Prostate gland (tissue), 2 donors: Measurements from ENCODE around the gene RYR1. TPM values are rescaled to one million over a fixed set of nuclear protein-coding genes. Genes with fewer than 3 reads are reported as not detected.
"Not testable (repeated sequence)": the region's sequence is repeated elsewhere in the genome, so short reads cannot be mapped to it uniquely, and the experiment has no call there.

ENCODE experiments used
- DNase-seq: peaks from one replicate; pipeline ENCODE4 v3.0.0-alpha.2; 2019; ENCODE audit warnings: low spot score
- H3K27ac ChIP-seq, 2 donors: fragments of 200-600 bp; sonication (generic); 2 replicates each; pipeline ENCODE4 v1.5.1; 2017 to 2019
- H3K27me3 ChIP-seq: fragments of 200-600 bp; sonication (generic); replicated peaks from 2 replicates; pipeline ENCODE4 v1.5.1; 2019; ENCODE audit not compliant: insufficient read depth
- H3K36me3 ChIP-seq, 2 donors: fragments of 200-600 bp; sonication (generic); 1 replicate in 1 of 2; 2 replicates in 1 of 2; pipeline versions ENCODE4 v1.5.1 to v1.8.1; 2017 to 2019
- H3K4me1 ChIP-seq: fragments of 200-600 bp; sonication (generic); replicated peaks from 2 replicates; pipeline ENCODE4 v1.5.1; 2019
- H3K4me3 ChIP-seq, 2 donors: fragments of 200-600 bp; sonication (generic); 2 replicates each; pipeline ENCODE4 v1.5.1; 2017 to 2019
- H3K9me3 ChIP-seq: fragments of 200-600 bp; sonication (generic); 2 replicates; pipeline ENCODE4 v1.5.1; 2017
- CTCF ChIP-seq, 4 experiments: fragments of 200-600 bp in 2 of 4; fragments of 450-650 bp in 2 of 4; sonication (generic) in 2 of 4; IDR thresholded peaks; 1 replicate in 3 of 4; 2 replicates in 1 of 4; pipeline ENCODE4 v1.5.1; 2016 to 2019; ENCODE audit warnings: antibody characterized with exemption in 4 of 4, mild to moderate bottlenecking in 2 of 4, moderate library complexity in 2 of 4
- POLR2A ChIP-seq: fragments of 450-650 bp; IDR thresholded peaks from one replicate; pipeline ENCODE4 v1.6.1; 2016; ENCODE audit warnings: antibody characterized with exemption, mild to moderate bottlenecking
- POLR2AphosphoS5 ChIP-seq: sonication (generic); formaldehyde crosslinking; IDR thresholded peaks from one replicate; pipeline ENCODE4 v1.6.1; 2017; ENCODE audit warnings: antibody characterized with exemption
- WGBS: methylation state at CpG from one replicate; pipeline ENCODE4 v1.1.5; 2018; 5-methylcytosine and 5-hydroxymethylcytosine counted together
- intact Hi-C: fragments of 100-400 bp; cut with DNase I; formaldehyde crosslinking; loops from one replicate; pipeline ENCODE4 v1.14.2; 2022
- total RNA-seq, 2 donors: library from RNA; depleted of rRNA; stranded (reverse); fragments of >200 nt; gene quantifications; one replicate each; pipeline ENCODE4 v1.1.0, GENCODE V29; 2016

RYR1 gene
- total RNA-seq, 2 donors from 2014 or later = 5.7 to 8.6 TPM

- H3K36me3 ChIP-seq = no peaks in the 10 kb centered on the region
- no peak overlapping the region for H3K4me3 ChIP-seq
- intact Hi-C loops = no loop called here
- no peaks in the 10 kb centered on the region for H3K27me3 ChIP-seq
- no peaks in the 10 kb centered on the region for H3K9me3 ChIP-seq
- H3K27ac ChIP-seq = no peak overlapping the region
- TF ChIP-seq POLR2A = no peak
- TF ChIP-seq POLR2AphosphoS5 = no peak
- TF ChIP-seq CTCF (IDR thresholded peaks at IDR 0.05) = no peak
- 78% methylated on average over 11 of the region's 11 CpGs for WGBS
- DNase-seq = no peak
- H3K4me1 ChIP-seq = no peaks in the 10 kb centered on the region
Measured at GRCh38 chr19:38597075-38597474, 163.6 kb downstream of the RYR1 start.

DNA sequence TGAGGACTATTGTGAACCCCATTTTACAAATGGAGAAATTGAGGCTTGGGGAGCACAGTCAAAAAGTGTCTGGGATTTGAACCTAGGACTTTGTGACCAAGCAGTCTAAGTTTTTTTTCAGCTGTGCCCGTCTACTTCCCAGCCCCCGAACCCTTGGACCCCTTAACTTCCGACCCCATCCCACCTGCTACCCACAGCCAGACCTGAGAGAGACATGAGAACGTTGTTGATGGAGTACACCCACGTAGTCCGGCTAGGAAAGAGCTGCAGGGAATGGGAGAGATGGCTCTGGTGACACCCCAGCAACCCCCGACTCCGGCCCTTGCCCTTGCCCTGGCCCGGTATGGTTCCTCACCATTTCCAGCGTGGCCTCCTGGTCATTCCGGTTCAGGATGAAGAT lies 166.2 kb downstream of the RYR1 start:
- Histone ChIP-seq H3K9me3 (no peaks in the 10 kb centered on the region), H3K4me3 (no peak overlapping the region), H3K27me3 (no peaks in the 10 kb centered on the region), H3K27ac (no peak overlapping the region), H3K4me1 (no peaks in the 10 kb centered on the region), H3K36me3 (no peaks in the 10 kb centered on the region)
- DNase-seq = no peak
- WGBS = 87% methylated on average over 11 of the region's 11 CpGs
- TF ChIP-seq POLR2A (no peak), POLR2AphosphoS5 (no peak), CTCF (IDR thresholded peaks at IDR 0.05) (no peak)
- intact Hi-C loops = no loop called here

- WGBS = 93% methylated on average over 5 of the region's 5 CpGs
- H3K4me1 ChIP-seq, intact Hi-C loops, H3K9me3 ChIP-seq, H3K27ac ChIP-seq, H3K27me3 ChIP-seq, H3K4me3 ChIP-seq, DNase-seq, H3K36me3 ChIP-seq: not testable (repeated sequence)
Measured at GRCh38 chr19:38602856-38603255, 169.4 kb downstream of the RYR1 start.

GRCh38 chr19:38606131-38606530 lies 172.6 kb downstream of the RYR1 start:
- H3K36me3 ChIP-seq = no peaks in the 10 kb centered on the region
- H3K27me3 ChIP-seq = no peaks in the 10 kb centered on the region
- no peak for DNase-seq
- no peaks in the 10 kb centered on the region for H3K4me1 ChIP-seq
- no peak overlapping the region for H3K27ac ChIP-seq
- intact Hi-C loops = no loop called here
- 82% methylated on average over 6 of the region's 6 CpGs for WGBS
- H3K4me3 ChIP-seq = no peak overlapping the region
- no peaks in the 10 kb centered on the region for H3K9me3 ChIP-seq
- no peak for TF ChIP-seq CTCF (IDR thresholded peaks at IDR 0.05)
- no peak for TF ChIP-seq POLR2AphosphoS5
- no peak for TF ChIP-seq POLR2A

DNA sequence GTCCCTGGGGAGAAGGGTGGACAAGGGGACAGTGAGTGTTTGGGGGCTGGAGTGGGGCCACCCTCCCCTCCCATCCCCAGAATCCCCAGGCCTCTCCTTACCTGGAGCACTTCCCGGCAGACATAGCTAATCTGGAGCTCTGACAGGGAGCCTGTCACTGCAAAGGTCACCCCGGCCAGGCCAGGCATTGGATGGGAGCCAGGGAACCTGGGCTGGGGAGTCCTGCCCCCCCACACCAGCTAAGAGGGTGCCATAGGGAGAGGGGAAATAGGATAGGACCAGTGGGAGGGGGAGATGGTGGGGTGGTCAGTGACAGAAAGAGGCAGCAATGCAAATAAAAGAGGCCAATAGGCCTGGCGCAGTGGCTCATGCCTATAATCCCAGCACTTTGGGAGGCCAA lies 180.8 kb downstream of the RYR1 start:
- Histone ChIP-seq H3K4me3 (no peak overlapping the region), H3K4me1 (no peaks in the 10 kb centered on the region), H3K27me3 (no peaks in the 10 kb centered on the region), H3K36me3 (no peaks in the 10 kb centered on the region), H3K9me3 (no peaks in the 10 kb centered on the region), H3K27ac (no peak overlapping the region)
- DNase-seq = no peak
- intact Hi-C loops = no loop called here
- WGBS = 79% methylated on average over 3 of the region's 3 CpGs
- TF ChIP-seq POLR2A = no peak
- TF ChIP-seq POLR2AphosphoS5 = no peak

GRCh38 chr19:38615007-38615581 lies 181.6 kb downstream of the RYR1 start:
- DNase-seq = no peak
- WGBS = 78% methylated on average over 7 of the region's 7 CpGs
- no peaks in the 10 kb centered on the region for H3K27me3 ChIP-seq
- TF ChIP-seq POLR2AphosphoS5 = no peak
- TF ChIP-seq POLR2A = no peak
- TF ChIP-seq CTCF (IDR thresholded peaks at IDR 0.05) = no peak
- H3K36me3 ChIP-seq = no peaks in the 10 kb centered on the region
- intact Hi-C loops = loop anchor here (5.0 kb wide), 2 partner anchors 213 to 232 kb away; partner anchors contain the start of genes FAM98C and HNRNPL
- H3K27ac ChIP-seq = no peak overlapping the region
- no peaks in the 10 kb centered on the region for H3K9me3 ChIP-seq
- H3K4me3 ChIP-seq = no peak overlapping the region
- H3K4me1 ChIP-seq = peaks cover 2% of the 10 kb centered on the region
